H9 (cell line): Measurements from ENCODE around the gene BICRAL. TPM values are rescaled to one million over a fixed set of nuclear protein-coding genes. Genes with fewer than 3 reads are reported as not detected.

ENCODE experiments used
- DNase-seq: peaks from one replicate; pipeline ENCODE4 v3.0.0-alpha.2; 2017
- H2AFZ ChIP-seq: one replicate; pipeline ENCODE4 v1.6.1; 2013; ENCODE audit warnings: mild to moderate bottlenecking, low read length, control low read depth, moderate library complexity
- H2AK5ac ChIP-seq: 2 replicates; pipeline ENCODE4 v1.6.1; 2013; ENCODE audit warnings: low read length, control low read depth, mixed read lengths; ENCODE audit not compliant: insufficient read length
- H2BK120ac ChIP-seq: one replicate; pipeline ENCODE4 v1.6.1; 2013; ENCODE audit warnings: low read depth, mild to moderate bottlenecking, low read length, control low read depth, inconsistent platforms; ENCODE audit not compliant: poor library complexity, severe bottlenecking
- H2BK12ac ChIP-seq: 2 replicates; pipeline ENCODE4 v1.6.1; 2013; ENCODE audit warnings: low read length, control low read depth, mixed read lengths, low read depth; ENCODE audit not compliant: insufficient read length
- H2BK15ac ChIP-seq: 2 replicates; pipeline ENCODE4 v1.6.1; 2013; ENCODE audit warnings: low read depth, low read length, control low read depth
- H2BK20ac ChIP-seq: one replicate; pipeline ENCODE4 v1.6.1; 2013; ENCODE audit warnings: low read depth, mild to moderate bottlenecking, low read length, control low read depth, inconsistent platforms; ENCODE audit not compliant: poor library complexity, severe bottlenecking
- H2BK5ac ChIP-seq: 2 replicates; pipeline ENCODE4 v1.6.1; 2013; ENCODE audit warnings: low read length, control low read depth, mixed read lengths; ENCODE audit not compliant: insufficient read length
- H3K14ac ChIP-seq: 2 replicates; pipeline ENCODE4 v1.6.1; 2013; ENCODE audit warnings: low read length, control low read depth; ENCODE audit not compliant: insufficient read depth
- H3K18ac ChIP-seq: 2 replicates; pipeline ENCODE4 v1.6.1; 2013; ENCODE audit warnings: low read depth, mild to moderate bottlenecking, mixed read lengths, low read length, control low read depth; ENCODE audit not compliant: insufficient read length
- H3K23ac ChIP-seq: 2 replicates; pipeline ENCODE4 v1.6.1; 2013; ENCODE audit warnings: low read length, control low read depth, mixed read lengths, low read depth; ENCODE audit not compliant: insufficient read length
- H3K23me2 ChIP-seq: 2 replicates; pipeline ENCODE4 v1.6.1; 2013; ENCODE audit warnings: low read depth, mild to moderate bottlenecking, mixed read lengths, low read length, control low read depth; ENCODE audit not compliant: insufficient read length, poor library complexity, severe bottlenecking
- H3K27ac ChIP-seq: 2 replicates; pipeline ENCODE4 v1.5.1; 2013; ENCODE audit warnings: low read length, control low read depth, mixed read lengths, low read depth; ENCODE audit not compliant: insufficient read length
- H3K27me3 ChIP-seq: 2 replicates; pipeline ENCODE4 v1.6.1; 2013; ENCODE audit warnings: low read length, control low read depth, inconsistent platforms; ENCODE audit not compliant: insufficient read depth
- H3K4ac ChIP-seq: 2 replicates; pipeline ENCODE4 v1.6.1; 2013; ENCODE audit warnings: low read depth, mild to moderate bottlenecking, control low read depth, inconsistent platforms, low read length, moderate library complexity
- H3K4me1 ChIP-seq: 2 replicates; pipeline ENCODE4 v1.6.1; 2013; ENCODE audit warnings: low read length, control low read depth, inconsistent platforms; ENCODE audit not compliant: insufficient read depth
- H3K4me2 ChIP-seq: 2 replicates; pipeline ENCODE4 v1.6.1; 2013; ENCODE audit warnings: low read length, control low read depth, mixed read lengths; ENCODE audit not compliant: insufficient read length, insufficient read depth
- H3K56ac ChIP-seq: 2 replicates; pipeline ENCODE4 v1.6.1; 2013; ENCODE audit warnings: low read depth, mild to moderate bottlenecking, mixed read lengths, low read length, control low read depth; ENCODE audit not compliant: insufficient read length
- H3K79me1 ChIP-seq: 2 replicates; pipeline ENCODE4 v1.6.1; 2013; ENCODE audit warnings: low read depth, mild to moderate bottlenecking, moderate library complexity, low read length, control low read depth, inconsistent platforms; ENCODE audit not compliant: insufficient read depth, poor library complexity, severe bottlenecking
- H3K79me2 ChIP-seq: 2 replicates; pipeline ENCODE4 v1.6.1; 2013; ENCODE audit warnings: low read length, control low read depth, inconsistent platforms; ENCODE audit not compliant: insufficient read depth
- H3K9ac ChIP-seq: 2 replicates; pipeline ENCODE4 v1.6.1; 2013; ENCODE audit warnings: low read length, control low read depth, mixed read lengths; ENCODE audit not compliant: insufficient read length; ENCODE audit errors: extremely low read depth
- H3K9me3 ChIP-seq: one replicate; pipeline ENCODE4 v1.6.1; 2013; ENCODE audit warnings: low read depth, low read length, inconsistent platforms; ENCODE audit not compliant: control insufficient read depth
- H3T11ph ChIP-seq: one replicate; pipeline ENCODE4 v1.6.1; 2013; ENCODE audit warnings: mild to moderate bottlenecking, low read length, control low read depth, inconsistent platforms
- H4K20me1 ChIP-seq: one replicate; pipeline ENCODE4 v1.6.1; 2013; ENCODE audit not compliant: control insufficient read depth, insufficient read length, insufficient read depth
- H4K5ac ChIP-seq: 2 replicates; pipeline ENCODE4 v1.6.1; 2013; ENCODE audit warnings: low read depth, mild to moderate bottlenecking, mixed read lengths, low read length, control low read depth; ENCODE audit not compliant: insufficient read length
- H4K8ac ChIP-seq: replicated peaks from 2 replicates; pipeline ENCODE4 v1.6.1; 2013; ENCODE audit warnings: low read length, control low read depth, mixed read lengths, low read depth; ENCODE audit not compliant: insufficient read length
- H4K91ac ChIP-seq: 2 replicates; pipeline ENCODE4 v1.6.1; 2013; ENCODE audit warnings: low read depth, mild to moderate bottlenecking, moderate library complexity, mixed read lengths, low read length, control low read depth; ENCODE audit not compliant: insufficient read length
- H3K27ac Mint-ChIP-seq, 3 experiments: 2 replicates in 2 of 3; 3 replicates in 1 of 3; pipeline ENCODE4 v1.8.0; 2020 to 2021; ENCODE audit warnings: mixed read lengths in 3 of 3, mild to moderate bottlenecking in 1 of 3, moderate library complexity in 1 of 3
- H3K27me3 Mint-ChIP-seq: 2 replicates; pipeline ENCODE4 v1.8.0; 2021; ENCODE audit warnings: low read depth, mild to moderate bottlenecking, moderate library complexity, mixed read lengths
- H3K36me3 Mint-ChIP-seq, 3 experiments: 2 replicates in 2 of 3; 3 replicates in 1 of 3; pipeline ENCODE4 v1.8.0; 2020 to 2021; ENCODE audit warnings: low read depth in 3 of 3, mixed read lengths in 3 of 3; ENCODE audit not compliant: insufficient read depth in 1 of 3
- H3K4me1 Mint-ChIP-seq, 2 experiments: 2 replicates each; pipeline ENCODE4 v1.8.0; 2020; ENCODE audit warnings: mixed read lengths in 2 of 2
- H3K4me3 Mint-ChIP-seq, 2 experiments: 2 replicates in 1 of 2; 3 replicates in 1 of 2; pipeline ENCODE4 v1.8.0; 2020 to 2021; ENCODE audit warnings: mild to moderate bottlenecking in 2 of 2, mixed read lengths in 2 of 2, moderate library complexity in 1 of 2
- H3K9me3 Mint-ChIP-seq, 2 experiments: 2 replicates in 1 of 2; 3 replicates in 1 of 2; pipeline ENCODE4 v1.8.0; 2020; ENCODE audit warnings: mild to moderate bottlenecking in 2 of 2, mixed read lengths in 2 of 2, moderate library complexity in 1 of 2
- WGBS: extraction: QIAGEN DNeasy Blood & Tissue Kit; methylation state at CpG from one replicate; pipeline ENCODE4 v1.1.7; 2013; ENCODE audit warnings: missing lambda C conversion rate, low lambda C conversion rate, mixed read lengths; ENCODE audit not compliant: insufficient read length; ENCODE audit errors: extremely low coverage; 5-methylcytosine and 5-hydroxymethylcytosine counted together
- total RNA-seq: library from RNA; stranded (reverse); gene quantifications from 2 replicates; pipeline ENCODE4 v1.2.1, GENCODE V29; 2021
- TF ChIP-seq, protein P1 (sequence below): fragments of 200-600 bp; sonication (generic); conservative IDR thresholded peaks from 3 replicates; pipeline ENCODE4 v1.8.0; 2021; ENCODE audit warnings: antibody characterized with exemption, mild to moderate bottlenecking

BICRAL gene
- total RNA-seq, 1 experiment from 2014 or later = 9.8 TPM

- no CpG with 5 or more reads among the region's 2 CpGs for WGBS
- Histone ChIP-seq H2BK12ac (no peak overlapping the region), H3K9ac (no peak overlapping the region), H2BK20ac (no peak overlapping the region), H2AFZ (no peak overlapping the region), H3K23ac (no peak overlapping the region), H4K91ac (no peak overlapping the region), H4K5ac (no peak overlapping the region), H3K79me1 (peaks cover 3% of the 10 kb centered on the region), H3K27me3 (no peaks in the 10 kb centered on the region), H2BK120ac (no peak overlapping the region), H3K23me2 (no peaks in the 10 kb centered on the region), H3K9me3 (no peaks in the 10 kb centered on the region), H3K27ac (no peak overlapping the region), H3K4me2 (no peak overlapping the region), H3K4ac (no peak overlapping the region), H2BK5ac (no peak overlapping the region), H3K56ac (no peak overlapping the region), H4K20me1 (no peaks in the 10 kb centered on the region), H2AK5ac (no peak overlapping the region), H3K14ac (no peak overlapping the region), H3K4me1 (peaks cover 3% of the 10 kb centered on the region; the same call in 1 of the 2 replicates), H3K18ac (no peak overlapping the region), H2BK15ac (no peak overlapping the region), H3T11ph (no peak overlapping the region), H4K8ac (no peak overlapping the region), H3K79me2 (peaks cover 7% of the 10 kb centered on the region; the same call in 1 of the 2 replicates)
- Mint-ChIP-seq H3K36me3 (peaks cover under 1 to 20% (median 5%) of the 10 kb centered on the region in 3 experiments; a peak in 6 of 7 replicates), H3K27ac (no peak overlapping the region), H3K4me3 (no peak overlapping the region), H3K27me3 (peaks cover 1% of the 10 kb centered on the region; the same call in 1 of the 2 replicates), H3K4me1 (peaks cover 27 to 35% of the 10 kb centered on the region in 2 experiments), H3K9me3 (no peaks in the 10 kb centered on the region)
- TF ChIP-seq, protein P1, sequence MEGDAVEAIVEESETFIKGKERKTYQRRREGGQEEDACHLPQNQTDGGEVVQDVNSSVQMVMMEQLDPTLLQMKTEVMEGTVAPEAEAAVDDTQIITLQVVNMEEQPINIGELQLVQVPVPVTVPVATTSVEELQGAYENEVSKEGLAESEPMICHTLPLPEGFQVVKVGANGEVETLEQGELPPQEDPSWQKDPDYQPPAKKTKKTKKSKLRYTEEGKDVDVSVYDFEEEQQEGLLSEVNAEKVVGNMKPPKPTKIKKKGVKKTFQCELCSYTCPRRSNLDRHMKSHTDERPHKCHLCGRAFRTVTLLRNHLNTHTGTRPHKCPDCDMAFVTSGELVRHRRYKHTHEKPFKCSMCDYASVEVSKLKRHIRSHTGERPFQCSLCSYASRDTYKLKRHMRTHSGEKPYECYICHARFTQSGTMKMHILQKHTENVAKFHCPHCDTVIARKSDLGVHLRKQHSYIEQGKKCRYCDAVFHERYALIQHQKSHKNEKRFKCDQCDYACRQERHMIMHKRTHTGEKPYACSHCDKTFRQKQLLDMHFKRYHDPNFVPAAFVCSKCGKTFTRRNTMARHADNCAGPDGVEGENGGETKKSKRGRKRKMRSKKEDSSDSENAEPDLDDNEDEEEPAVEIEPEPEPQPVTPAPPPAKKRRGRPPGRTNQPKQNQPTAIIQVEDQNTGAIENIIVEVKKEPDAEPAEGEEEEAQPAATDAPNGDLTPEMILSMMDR = no peak
- no peak for DNase-seq
Observed at GRCh38 chr6:42787063-42787472, 5.2 kb downstream of the BICRAL start.
